PC-9 (cell line): ENCODE results near the gene FGF3. TPM values are rescaled to one million over a fixed set of nuclear protein-coding genes. Genes with fewer than 3 reads are reported as not detected.

Experiments
- BruUV-seq: library from RNA; stranded (reverse); fragments of 400-500 nt; replicated peaks from 2 replicates; lab custom pipeline; 2021; lab: Mats Ljungman, UMichigan
- CTCF ChIA-PET: fragments of 300-600 bp; sonication (Branson Sonifier 250); formaldehyde crosslinking; loops from one replicate; lab custom pipeline; 2022; ENCODE audit warnings: antibody characterized with exemption; lab: Charles Lee
- POLR2A ChIA-PET: fragments of 300-600 bp; sonication (Branson Sonifier 250); formaldehyde crosslinking; loops from one replicate; lab custom pipeline; 2022; ENCODE audit warnings: antibody characterized with exemption; ENCODE audit not compliant: unreplicated experiment; lab: Charles Lee
- DNase-seq, 2 experiments: peaks; one replicate each; pipeline versions ENCODE4 v3.0.0 to v3.0.0-alpha.2; 2015 to 2022; ENCODE audit warnings: mixed read lengths in 1 of 2
- H2AFZ ChIP-seq: fragments of 200-600 bp; sonication (generic); 2 replicates; pipeline ENCODE4 v1.8.1; 2017; ENCODE audit warnings: antibody characterized with exemption
- H3F3A ChIP-seq: fragments of 200-600 bp; sonication (generic); 2 replicates; pipeline ENCODE4 v1.8.1; 2017; ENCODE audit warnings: antibody characterized with exemption, mild to moderate bottlenecking, low read depth; ENCODE audit not compliant: insufficient read depth
- H3K27ac ChIP-seq: fragments of 200-600 bp; sonication (generic); 2 replicates; pipeline ENCODE4 v1.6.1; 2016; ENCODE audit warnings: mixed run types
- H3K27me3 ChIP-seq: fragments of 200-600 bp; sonication (generic); 2 replicates; pipeline ENCODE4 v1.6.1; 2016; ENCODE audit warnings: low read depth, mixed run types; ENCODE audit not compliant: insufficient read depth
- H3K36me3 ChIP-seq: fragments of 200-600 bp; sonication (generic); 2 replicates; pipeline ENCODE4 v1.6.1; 2016; ENCODE audit warnings: low read depth, mixed run types
- H3K4me1 ChIP-seq: fragments of 200-600 bp; sonication (generic); replicated peaks from 2 replicates; pipeline ENCODE4 v1.6.1; 2016; ENCODE audit warnings: mixed run types; ENCODE audit not compliant: insufficient read depth
- H3K4me2 ChIP-seq: fragments of 200-600 bp; sonication (generic); 2 replicates; pipeline ENCODE4 v1.6.1; 2017; ENCODE audit warnings: mixed run types
- H3K4me3 ChIP-seq: fragments of 200-600 bp; sonication (generic); 2 replicates; pipeline ENCODE4 v1.6.1; 2016; ENCODE audit warnings: mixed run types
- H3K79me2 ChIP-seq: fragments of 200-600 bp; sonication (generic); 2 replicates; pipeline ENCODE4 v1.6.1; 2017; ENCODE audit warnings: low read depth, mixed run types
- H3K9me2 ChIP-seq: fragments of 200-600 bp; sonication (generic); 2 replicates; pipeline ENCODE4 v1.8.1; 2017; ENCODE audit warnings: mild to moderate bottlenecking; ENCODE audit not compliant: insufficient read depth
- H3K9me3 ChIP-seq: fragments of 200-600 bp; sonication (generic); 2 replicates; pipeline ENCODE4 v1.8.1; 2016; ENCODE audit warnings: low read depth; ENCODE audit not compliant: insufficient read depth
- H4K20me1 ChIP-seq: fragments of 200-600 bp; sonication (generic); 2 replicates; pipeline ENCODE4 v1.8.1; 2017; ENCODE audit not compliant: insufficient read depth
- CTCF ChIP-seq: fragments of 200-600 bp; sonication (generic); conservative IDR thresholded peaks from 2 replicates; pipeline ENCODE4 v1.6.1; 2017; ENCODE audit warnings: mixed run types, antibody characterized with exemption, mild to moderate bottlenecking, moderate library complexity
- EZH2 ChIP-seq: fragments of 200-600 bp; sonication (generic); IDR thresholded peaks from 2 replicates; pipeline ENCODE4 v1.8.0; 2017; ENCODE audit warnings: antibody characterized with exemption, low read depth
- intact Hi-C: fragments of 100-400 bp; cut with micrococcal nuclease; formaldehyde crosslinking; loops from one replicate; pipeline ENCODE4 v1.10.0; 2022; ENCODE audit not compliant: unreplicated experiment
- total RNA-seq: library from RNA; stranded (reverse); gene quantifications from 2 replicates; pipeline ENCODE4 v1.2.3, GENCODE V29; 2021

Gene FGF3
- total RNA-seq, 1 experiment from 2014 or later: not detected

- no TSS peak for BruUV-seq
- H3K27me3 ChIP-seq: peaks cover 31% of the 10 kb centered on the region
Observed at GRCh38 chr11:69812256-69812655, 7.0 kb downstream of the FGF3 start.

GRCh38 chr11:69811431-69811830 is 7.8 kb downstream of the FGF3 start:
- Histone ChIP-seq H3K36me3 (no peaks in the 10 kb centered on the region), H3K9me2 (no peaks in the 10 kb centered on the region), H3K9me3 (no peaks in the 10 kb centered on the region), H3K4me3 (no peak overlapping the region), H3K4me2 (no peak overlapping the region), H3F3A (peaks cover 14% of the 10 kb centered on the region; the same call in 1 of the 2 replicates), H3K79me2 (no peaks in the 10 kb centered on the region), H3K27ac (no peak overlapping the region), H2AFZ (no peak overlapping the region), H3K4me1 (peaks cover 22% of the 10 kb centered on the region; the same call in 1 of the 2 replicates), H4K20me1 (no peaks in the 10 kb centered on the region), H3K27me3 (peaks cover 23% of the 10 kb centered on the region)
- POLR2A ChIA-PET: no interaction called here
- no TSS peak for BruUV-seq
- no peak for TF ChIP-seq EZH2
- no peak for TF ChIP-seq CTCF
- DNase-seq: no peak
- CTCF ChIA-PET: no interaction called here
- intact Hi-C loops: no loop called here

More at GRCh38 chr11:69812256-69812655, 7.0 kb downstream of the FGF3 start:
- POLR2A ChIA-PET: no interaction called here
- TF ChIP-seq EZH2: no peak
- no peak for TF ChIP-seq CTCF
- Histone ChIP-seq H2AFZ (no peak overlapping the region), H3K27ac (no peak overlapping the region), H3F3A (peaks cover 17% of the 10 kb centered on the region; the same call in 1 of the 2 replicates), H3K79me2 (no peaks in the 10 kb centered on the region), H4K20me1 (no peaks in the 10 kb centered on the region), H3K9me3 (no peaks in the 10 kb centered on the region), H3K4me1 (peaks cover 20% of the 10 kb centered on the region; the same call in 1 of the 2 replicates), H3K4me3 (no peak overlapping the region), H3K36me3 (no peaks in the 10 kb centered on the region), H3K9me2 (no peaks in the 10 kb centered on the region), H3K4me2 (no peak overlapping the region)
- intact Hi-C loops: no loop called here
- DNase-seq: no peak
- CTCF ChIA-PET: no interaction called here

DNA sequence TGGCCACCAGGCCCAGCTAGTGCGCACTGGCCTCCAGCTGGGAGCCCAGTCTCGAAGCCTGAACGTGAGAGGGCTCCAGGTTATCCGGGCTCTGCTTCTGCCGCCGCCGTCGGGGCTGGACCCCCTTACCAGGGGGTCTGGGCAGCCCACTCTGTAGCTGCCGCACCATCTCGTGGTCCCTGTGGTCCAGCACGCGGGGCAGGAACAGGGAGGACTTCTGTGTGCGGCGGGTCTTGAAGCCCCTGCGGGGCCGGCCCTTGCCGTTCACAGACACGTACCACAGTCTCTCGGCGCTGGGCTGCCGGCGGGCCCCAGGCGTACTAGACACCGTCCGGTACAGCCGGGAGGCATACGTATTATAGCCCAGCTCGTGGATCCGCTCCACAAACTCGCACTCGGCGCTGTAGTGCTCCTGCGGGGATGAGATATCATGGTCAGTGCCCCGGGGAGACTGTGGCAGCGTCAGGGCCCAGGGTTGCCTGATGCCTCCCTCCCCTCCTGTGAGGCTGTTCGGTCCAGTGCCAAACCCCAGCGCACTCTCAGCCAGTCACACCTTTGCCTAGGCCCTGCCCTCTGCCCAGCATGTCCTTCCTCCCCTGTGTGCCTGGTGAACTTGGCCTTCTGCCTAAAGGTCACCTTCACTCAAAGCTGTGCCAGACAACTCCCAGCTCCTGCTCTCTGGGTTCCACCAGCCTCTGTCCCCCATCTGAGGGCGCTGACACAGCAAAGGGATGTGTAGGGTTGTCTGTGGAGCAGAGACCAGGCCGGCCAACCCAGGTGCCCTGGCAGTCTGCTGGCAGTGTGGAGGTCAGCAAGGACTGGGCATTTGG is 8.7 kb downstream of the FGF3 start:
- no peak overlapping the region for H2AFZ ChIP-seq
- POLR2A ChIA-PET: no interaction called here
- H4K20me1 ChIP-seq: no peaks in the 10 kb centered on the region
- no peak overlapping the region for H3K4me3 ChIP-seq
- BruUV-seq: no TSS peak
- H3K36me3 ChIP-seq: no peaks in the 10 kb centered on the region
- H3K27ac ChIP-seq: no peak overlapping the region
- H3K9me3 ChIP-seq: no peaks in the 10 kb centered on the region
- H3K9me2 ChIP-seq: no peaks in the 10 kb centered on the region
- TF ChIP-seq EZH2: no peak
- TF ChIP-seq CTCF: no peak
- intact Hi-C loops: no loop called here
- H3K4me1 ChIP-seq: peaks cover 22% of the 10 kb centered on the region; the same call in 1 of the 2 replicates
- DNase-seq: no peak
- CTCF ChIA-PET: no interaction called here
- no peaks in the 10 kb centered on the region for H3K79me2 ChIP-seq
- H3F3A ChIP-seq: peaks cover 12% of the 10 kb centered on the region; the same call in 1 of the 2 replicates
- H3K4me2 ChIP-seq: no peak overlapping the region
- peaks cover 14% of the 10 kb centered on the region for H3K27me3 ChIP-seq
